Measurements from ENCODE around the gene SLC45A1. TPM values are rescaled to one million over a fixed set of nuclear protein-coding genes. Genes with fewer than 3 reads are reported as not detected.
A peak's percentile ranks its signal among the peaks of the same experiment; 100 is the strongest.

SLC45A1 gene
- total RNA-seq, 2 experiments from 2014 or later: 0.13 TPM; not detected in 1

GRCh38 chr1:8314346-8315280 is 3.3 kb upstream of the SLC45A1 start:
- Mint-ChIP-seq H3K9me3 (ENCODE audit: insufficient read depth) (no peaks in the 10 kb centered on the region), H3K4me1 (ENCODE audit: low read depth) (peaks cover 18% of the 10 kb centered on the region), H3K36me3 (ENCODE audit: low read depth) (no peaks in the 10 kb centered on the region), H3K4me3 (no peak overlapping the region), H3K27ac (no peak overlapping the region), H3K27me3 (ENCODE audit: low read depth) (peaks cover 42% of the 10 kb centered on the region)
- ATAC-seq (no peak), DNase-seq (peak; percentile 49)
- CTCF ChIA-PET: interaction anchor here (0.8 to 4.5 kb wide), 12 partner anchors 18 to 1384 kb away, joined by 3 to 95 read pairs (median 4); no protein-coding TSS in a partner anchor
- POLR2A ChIA-PET: no interaction called here

- no peak overlapping the region for H3K27ac Mint-ChIP-seq
- no peaks in the 10 kb centered on the region for H3K9me3 Mint-ChIP-seq (ENCODE audit: insufficient read depth)
- no peak for ATAC-seq
- CTCF ChIA-PET: interaction anchor here (0.8 to 4.5 kb wide), 9 partner anchors 14 to 1385 kb away, joined by 3 to 95 read pairs (median 5); no protein-coding TSS in a partner anchor
- H3K4me1 Mint-ChIP-seq (ENCODE audit: low read depth): peaks cover 18% of the 10 kb centered on the region
- H3K36me3 Mint-ChIP-seq (ENCODE audit: low read depth): no peaks in the 10 kb centered on the region
- peaks cover 51% of the 10 kb centered on the region for H3K27me3 Mint-ChIP-seq (ENCODE audit: low read depth)
- H3K4me3 Mint-ChIP-seq: no peak overlapping the region
- POLR2A ChIA-PET: no interaction called here
- no peak for DNase-seq
Measured at GRCh38 chr1:8315573-8316475, 2.1 kb upstream of the SLC45A1 start.

GRCh38 chr1:8318436-8318835 is 522 bp downstream of the SLC45A1 start:
- Mint-ChIP-seq H3K4me1 (ENCODE audit: low read depth) (peaks cover 18% of the 10 kb centered on the region), H3K9me3 (ENCODE audit: insufficient read depth) (no peaks in the 10 kb centered on the region), H3K4me3 (peak overlapping the region; percentile 48), H3K27ac (no peak overlapping the region), H3K36me3 (ENCODE audit: low read depth) (no peaks in the 10 kb centered on the region), H3K27me3 (ENCODE audit: low read depth) (peaks cover 51% of the 10 kb centered on the region)
- ChIA-PET CTCF (interaction anchor here (0.6 to 3.6 kb wide), 4 partner anchors 287 to 530 kb away, joined by 3 to 16 read pairs (median 4); no protein-coding TSS in a partner anchor), POLR2A (no interaction called here)
- no peak for DNase-seq
- no peak for ATAC-seq

GRCh38 chr1:8321612-8322011 is 3.7 kb downstream of the SLC45A1 start:
- Mint-ChIP-seq H3K4me1 (ENCODE audit: low read depth) (peaks cover 8% of the 10 kb centered on the region), H3K4me3 (no peak overlapping the region), H3K9me3 (ENCODE audit: insufficient read depth) (no peaks in the 10 kb centered on the region), H3K36me3 (ENCODE audit: low read depth) (no peaks in the 10 kb centered on the region), H3K27ac (no peak overlapping the region), H3K27me3 (ENCODE audit: low read depth) (peaks cover 33% of the 10 kb centered on the region)
- CTCF ChIA-PET: interaction anchor here (0.9 kb wide), 1 partner anchor 295 kb away, joined by 3 read pairs; the partner anchor contains the start of gene ERRFI1
- ATAC-seq: no peak
- DNase-seq: no peak
- POLR2A ChIA-PET: interaction anchor here (0.5 kb wide), 1 partner anchor 276 kb away, joined by 4 read pairs; no protein-coding TSS in a partner anchor

- ChIA-PET POLR2A (interaction anchor here (0.6 kb wide), 1 partner anchor 349 kb away, joined by 3 read pairs; no protein-coding TSS in a partner anchor), CTCF (no interaction called here)
- DNase-seq: no peak
- Mint-ChIP-seq H3K9me3 (ENCODE audit: insufficient read depth) (no peaks in the 10 kb centered on the region), H3K27me3 (ENCODE audit: low read depth) (peaks cover 22% of the 10 kb centered on the region), H3K27ac (no peak overlapping the region), H3K36me3 (ENCODE audit: low read depth) (no peaks in the 10 kb centered on the region), H3K4me1 (ENCODE audit: low read depth) (peaks cover under 1% of the 10 kb centered on the region), H3K4me3 (no peak overlapping the region)
- ATAC-seq: no peak
Measured at GRCh38 chr1:8323706-8324105, 5.8 kb downstream of the SLC45A1 start.

GRCh38 chr1:8324176-8324810 is 6.4 kb downstream of the SLC45A1 start:
- Mint-ChIP-seq H3K4me1 (ENCODE audit: low read depth) (no peaks in the 10 kb centered on the region), H3K9me3 (ENCODE audit: insufficient read depth) (no peaks in the 10 kb centered on the region), H3K4me3 (no peak overlapping the region), H3K36me3 (ENCODE audit: low read depth) (no peaks in the 10 kb centered on the region), H3K27me3 (ENCODE audit: low read depth) (peaks cover 19% of the 10 kb centered on the region), H3K27ac (no peak overlapping the region)
- ChIA-PET CTCF (interaction anchor here (2.0 kb wide), 1 partner anchor 309 kb away, joined by 6 read pairs; no protein-coding TSS in a partner anchor), POLR2A (interaction anchor here (0.6 kb wide), 1 partner anchor 349 kb away, joined by 3 read pairs; no protein-coding TSS in a partner anchor)
- DNase-seq: no peak
- ATAC-seq: no peak

- no peak overlapping the region for H3K4me3 Mint-ChIP-seq
- POLR2A ChIA-PET: no interaction called here
- CTCF ChIA-PET: interaction anchor here (2.0 kb wide), 1 partner anchor 311 kb away, joined by 6 read pairs; no protein-coding TSS in a partner anchor
Measured at GRCh38 chr1:8325771-8326170, 7.9 kb downstream of the SLC45A1 start.

GRCh38 chr1:8326265-8326664 is 8.4 kb downstream of the SLC45A1 start:
- Mint-ChIP-seq H3K27ac (no peak overlapping the region), H3K4me1 (ENCODE audit: low read depth) (peaks cover 6% of the 10 kb centered on the region), H3K27me3 (ENCODE audit: low read depth) (peaks cover 4% of the 10 kb centered on the region), H3K36me3 (ENCODE audit: low read depth) (no peaks in the 10 kb centered on the region), H3K9me3 (ENCODE audit: insufficient read depth) (no peaks in the 10 kb centered on the region), H3K4me3 (no peak overlapping the region)
- ATAC-seq: no peak
- no peak for DNase-seq
- POLR2A ChIA-PET: no interaction called here
- CTCF ChIA-PET: no interaction called here

More at GRCh38 chr1:8325771-8326170, 7.9 kb downstream of the SLC45A1 start:
- Mint-ChIP-seq H3K27ac (no peak overlapping the region), H3K4me1 (ENCODE audit: low read depth) (peaks cover 6% of the 10 kb centered on the region), H3K9me3 (ENCODE audit: insufficient read depth) (no peaks in the 10 kb centered on the region), H3K36me3 (ENCODE audit: low read depth) (no peaks in the 10 kb centered on the region), H3K27me3 (ENCODE audit: low read depth) (peaks cover 8% of the 10 kb centered on the region)
- ATAC-seq (no peak), DNase-seq (no peak)

- no peaks in the 10 kb centered on the region for H3K9me3 Mint-ChIP-seq (ENCODE audit: insufficient read depth)
- DNase-seq (no peak), ATAC-seq (no peak)
- H3K27me3 Mint-ChIP-seq (ENCODE audit: low read depth): no peaks in the 10 kb centered on the region
- peaks cover 6% of the 10 kb centered on the region for H3K4me1 Mint-ChIP-seq (ENCODE audit: low read depth)
- no peak overlapping the region for H3K27ac Mint-ChIP-seq
- no peaks in the 10 kb centered on the region for H3K36me3 Mint-ChIP-seq (ENCODE audit: low read depth)
- CTCF ChIA-PET: interaction anchor here (1.1 kb wide), 1 partner anchor 313 kb away, joined by 3 read pairs; no protein-coding TSS in a partner anchor
- POLR2A ChIA-PET: no interaction called here
- no peak overlapping the region for H3K4me3 Mint-ChIP-seq
Measured at GRCh38 chr1:8328271-8328670, 10.4 kb downstream of the SLC45A1 start.

- DNase-seq: no peak
- H3K4me1 Mint-ChIP-seq (ENCODE audit: low read depth): peaks cover 6% of the 10 kb centered on the region
- H3K36me3 Mint-ChIP-seq (ENCODE audit: low read depth): no peaks in the 10 kb centered on the region
- H3K4me3 Mint-ChIP-seq: no peak overlapping the region
- no peaks in the 10 kb centered on the region for H3K27me3 Mint-ChIP-seq (ENCODE audit: low read depth)
- H3K27ac Mint-ChIP-seq: no peak overlapping the region
- no peak for ATAC-seq
- H3K9me3 Mint-ChIP-seq (ENCODE audit: insufficient read depth): no peaks in the 10 kb centered on the region
- POLR2A ChIA-PET: no interaction called here
- CTCF ChIA-PET: no interaction called here
Measured at GRCh38 chr1:8329439-8329838, 11.5 kb downstream of the SLC45A1 start.

GRCh38 chr1:8329858-8330257 is 11.9 kb downstream of the SLC45A1 start:
- H3K4me1 Mint-ChIP-seq (ENCODE audit: low read depth): peaks cover 6% of the 10 kb centered on the region
- H3K27ac Mint-ChIP-seq: no peak overlapping the region
- no peak for ATAC-seq
- no peak for DNase-seq
- CTCF ChIA-PET: no interaction called here
- H3K36me3 Mint-ChIP-seq (ENCODE audit: low read depth): no peaks in the 10 kb centered on the region
- H3K9me3 Mint-ChIP-seq (ENCODE audit: insufficient read depth): no peaks in the 10 kb centered on the region
- H3K4me3 Mint-ChIP-seq: no peak overlapping the region
- no peaks in the 10 kb centered on the region for H3K27me3 Mint-ChIP-seq (ENCODE audit: low read depth)
- POLR2A ChIA-PET: no interaction called here

All from activated CD8-positive, alpha-beta T cell treated with anti-CD3 and anti-CD28 coated beads, Interleukin-2, amount 10 ng/mL, durations not matched to agents 7 days and 5 days (primary cell).